Measurements from ENCODE around the gene NKD1. TPM values are rescaled to one million over a fixed set of nuclear protein-coding genes. Genes with fewer than 3 reads are reported as not detected.

Gene NKD1
- total and polyA plus RNA-seq, 2 donors (not counting 1 experiment from before 2014, with no cell fraction given) = 0.16 to 1.9 TPM

DNA sequence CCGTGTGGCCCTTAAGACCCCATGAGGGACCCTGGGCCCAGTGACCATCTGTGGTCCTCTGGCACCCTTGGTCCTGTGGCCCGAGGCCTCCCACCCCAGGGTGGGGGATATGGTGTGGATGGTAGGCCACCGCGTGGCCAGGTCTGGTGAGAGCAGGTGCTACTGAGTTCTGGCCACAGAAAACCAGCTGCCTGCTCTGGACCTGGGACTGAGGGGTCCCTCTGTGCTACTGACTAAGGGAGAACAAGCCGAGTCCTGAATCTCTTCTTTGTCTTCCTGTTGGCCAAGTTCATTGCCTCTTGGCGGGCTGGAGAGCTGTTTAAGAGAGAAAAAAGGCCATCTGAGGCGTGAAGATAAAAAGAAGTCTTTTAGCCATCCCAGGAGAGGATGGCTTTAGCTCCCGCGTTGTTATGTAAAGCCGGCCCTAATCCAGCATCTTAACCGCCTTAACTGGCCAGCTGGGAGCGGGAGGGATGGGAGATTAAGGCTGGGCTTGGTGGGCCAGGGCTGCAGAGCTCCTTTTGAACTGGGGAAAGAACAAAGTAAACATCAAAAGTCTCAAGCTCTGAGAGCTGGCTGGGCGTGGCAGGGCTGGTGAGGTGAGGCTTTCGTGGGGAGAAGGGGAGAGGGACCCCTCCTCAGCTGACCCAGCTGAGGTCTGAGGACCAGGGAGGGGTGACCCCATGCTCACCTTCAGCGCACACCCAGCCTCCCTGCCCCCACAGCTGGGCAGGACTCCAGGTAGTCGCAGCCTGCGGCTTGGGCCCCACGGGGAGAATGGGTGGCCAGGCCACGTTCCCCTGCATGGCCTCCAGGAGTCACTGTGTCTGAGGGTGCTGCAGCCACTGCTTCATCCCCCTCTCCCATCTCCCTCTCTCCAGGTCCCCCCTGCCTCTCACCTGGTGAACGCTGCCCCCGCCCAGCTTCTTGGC lies 62.4 kb downstream of the NKD1 start:
- Mint-ChIP-seq H3K27ac (no peak overlapping the region), H3K4me3 (no peak overlapping the region), H3K4me1 (no peaks in the 10 kb centered on the region), H3K27me3 (peaks cover 9% of the 10 kb centered on the region), H3K9me3 (ENCODE audit: insufficient read depth) (no peaks in the 10 kb centered on the region)
- ATAC-seq (ENCODE audit: low read depth) (no peak), DNase-seq (no peak)
- Histone ChIP-seq H3K4me1 (ENCODE audit: control insufficient read depth in 2 of 2, insufficient read depth in 2 of 2, low read length in 2 of 2) (no peaks in the 10 kb centered on the region), H3K4me2 (replicated peaks; ENCODE audit: low read depth, low read length, poor library complexity, severe bottlenecking) (no peak overlapping the region), H3K79me2 (ENCODE audit: control insufficient read depth, insufficient read depth, low read length) (no peaks in the 10 kb centered on the region), H3K4me3 (ENCODE audit: control extremely low read depth in 1 of 5, extremely low read depth in 1 of 5, insufficient read depth in 1 of 5, low read depth in 2 of 5, low read length in 4 of 5) (no peak overlapping the region), H3K36me3 (replicated peaks in 1 of 2; ENCODE audit: control extremely low read depth in 1 of 2, control insufficient read depth in 1 of 2, extremely low read depth in 1 of 2, insufficient read depth in 2 of 2, low read length in 1 of 2) (no peaks in the 10 kb centered on the region), H3K27ac (ENCODE audit: low read length in 2 of 2) (no peak overlapping the region), H3K9ac (ENCODE audit: low read length) (no peak overlapping the region), H2AFZ (ENCODE audit: insufficient read depth, low read depth, low read length, poor library complexity, severe bottlenecking) (no peak overlapping the region), H4K20me1 (ENCODE audit: control insufficient read depth, insufficient read depth, low read length, poor library complexity, severe bottlenecking) (no peaks in the 10 kb centered on the region), H3K9me3 (ENCODE audit: control extremely low read depth in 1 of 3, control insufficient read depth in 2 of 3, insufficient read depth in 1 of 3, low read length in 2 of 3) (no peaks in the 10 kb centered on the region), H3K27me3 (replicated peaks in 1 of 4; ENCODE audit: control extremely low read depth in 1 of 4, control insufficient read depth in 3 of 4, insufficient read depth in 4 of 4, low read length in 3 of 4) (no peaks in the 10 kb centered on the region)
- ChIA-PET POLR2A (no interaction called here), CTCF (interaction anchor here (1.3 kb wide), 1 partner anchor 54 kb away, joined by 3 read pairs; no protein-coding TSS in a partner anchor)
- 92% methylated on average over 20 of the region's 21 CpGs for WGBS (ENCODE audit: insufficient coverage)
- intact Hi-C loops (cut with micrococcal nuclease) = no loop called here
- TF ChIP-seq EZH2 (IDR thresholded peaks at IDR 0.05; ENCODE audit: borderline replicate concordance, insufficient read depth, low read depth, low read length, poor library complexity, severe bottlenecking) = no peak
- TF ChIP-seq, protein P1, sequence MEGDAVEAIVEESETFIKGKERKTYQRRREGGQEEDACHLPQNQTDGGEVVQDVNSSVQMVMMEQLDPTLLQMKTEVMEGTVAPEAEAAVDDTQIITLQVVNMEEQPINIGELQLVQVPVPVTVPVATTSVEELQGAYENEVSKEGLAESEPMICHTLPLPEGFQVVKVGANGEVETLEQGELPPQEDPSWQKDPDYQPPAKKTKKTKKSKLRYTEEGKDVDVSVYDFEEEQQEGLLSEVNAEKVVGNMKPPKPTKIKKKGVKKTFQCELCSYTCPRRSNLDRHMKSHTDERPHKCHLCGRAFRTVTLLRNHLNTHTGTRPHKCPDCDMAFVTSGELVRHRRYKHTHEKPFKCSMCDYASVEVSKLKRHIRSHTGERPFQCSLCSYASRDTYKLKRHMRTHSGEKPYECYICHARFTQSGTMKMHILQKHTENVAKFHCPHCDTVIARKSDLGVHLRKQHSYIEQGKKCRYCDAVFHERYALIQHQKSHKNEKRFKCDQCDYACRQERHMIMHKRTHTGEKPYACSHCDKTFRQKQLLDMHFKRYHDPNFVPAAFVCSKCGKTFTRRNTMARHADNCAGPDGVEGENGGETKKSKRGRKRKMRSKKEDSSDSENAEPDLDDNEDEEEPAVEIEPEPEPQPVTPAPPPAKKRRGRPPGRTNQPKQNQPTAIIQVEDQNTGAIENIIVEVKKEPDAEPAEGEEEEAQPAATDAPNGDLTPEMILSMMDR (IDR thresholded peaks at IDR 0.05) = no peak

DNA sequence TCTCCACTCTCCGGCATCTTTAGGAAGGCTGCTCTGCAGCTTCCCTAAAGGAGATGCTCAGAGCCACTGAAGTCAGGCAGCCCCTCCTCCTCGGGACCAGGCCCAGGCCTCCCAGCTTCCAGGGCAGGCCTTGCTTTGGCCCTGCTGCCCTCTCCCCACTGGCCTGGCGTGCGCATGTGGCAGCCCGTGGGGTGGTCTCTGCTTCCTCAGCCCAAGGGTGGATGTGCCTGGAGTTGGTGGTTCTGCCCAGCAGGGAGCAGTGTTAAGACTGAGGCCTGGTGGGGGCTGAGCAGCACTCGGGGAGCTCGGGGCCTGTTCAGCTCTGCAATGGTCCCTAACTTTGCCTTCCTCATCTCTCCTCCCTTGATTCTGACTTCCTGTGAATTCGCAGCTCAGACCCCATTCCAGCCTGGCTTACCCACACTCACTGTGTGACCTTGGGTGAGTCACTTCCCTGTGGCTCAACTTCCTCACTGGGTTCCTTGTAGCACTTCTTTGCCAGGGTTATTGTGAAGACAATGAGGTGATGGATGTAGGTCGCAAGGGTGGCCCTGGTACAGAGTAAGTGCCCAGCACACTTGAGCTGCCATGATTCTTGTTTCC lies 63.2 kb downstream of the NKD1 start:
- no peaks in the 10 kb centered on the region for H3K36me3 ChIP-seq (replicated peaks in 1 of 2; ENCODE audit: control extremely low read depth in 1 of 2, control insufficient read depth in 1 of 2, extremely low read depth in 1 of 2, insufficient read depth in 2 of 2, low read length in 1 of 2)
- H3K4me3 ChIP-seq (ENCODE audit: control extremely low read depth in 1 of 5, extremely low read depth in 1 of 5, insufficient read depth in 1 of 5, low read depth in 2 of 5, low read length in 4 of 5) = no peak overlapping the region
- H2AFZ ChIP-seq (ENCODE audit: insufficient read depth, low read depth, low read length, poor library complexity, severe bottlenecking) = no peak overlapping the region
- H3K9me3 ChIP-seq (ENCODE audit: control extremely low read depth in 1 of 3, control insufficient read depth in 2 of 3, insufficient read depth in 1 of 3, low read length in 2 of 3) = no peaks in the 10 kb centered on the region
- Mint-ChIP-seq H3K27ac (no peak overlapping the region), H3K4me3 (no peak overlapping the region), H3K4me1 (no peaks in the 10 kb centered on the region), H3K9me3 (ENCODE audit: insufficient read depth) (no peaks in the 10 kb centered on the region), H3K27me3 (peaks cover 9% of the 10 kb centered on the region)
- TF ChIP-seq, protein P1 (IDR thresholded peaks at IDR 0.05) = no peak
- no peak for TF ChIP-seq EZH2 (IDR thresholded peaks at IDR 0.05; ENCODE audit: borderline replicate concordance, insufficient read depth, low read depth, low read length, poor library complexity, severe bottlenecking)
- no peaks in the 10 kb centered on the region for H3K79me2 ChIP-seq (ENCODE audit: control insufficient read depth, insufficient read depth, low read length)
- no peak for DNase-seq
- no peak for ATAC-seq (ENCODE audit: low read depth)
- no peak overlapping the region for H3K4me2 ChIP-seq (replicated peaks; ENCODE audit: low read depth, low read length, poor library complexity, severe bottlenecking)
- H4K20me1 ChIP-seq (ENCODE audit: control insufficient read depth, insufficient read depth, low read length, poor library complexity, severe bottlenecking) = no peaks in the 10 kb centered on the region
- H3K9ac ChIP-seq (ENCODE audit: low read length) = no peak overlapping the region
- H3K27ac ChIP-seq (ENCODE audit: low read length in 2 of 2) = no peak overlapping the region
- intact Hi-C loops (cut with micrococcal nuclease) = no loop called here
- ChIA-PET POLR2A (no interaction called here), CTCF (interaction anchor here (1.3 kb wide), 1 partner anchor 53 kb away, joined by 3 read pairs; no protein-coding TSS in a partner anchor)
- H3K4me1 ChIP-seq (ENCODE audit: control insufficient read depth in 2 of 2, insufficient read depth in 2 of 2, low read length in 2 of 2) = no peaks in the 10 kb centered on the region
- no peaks in the 10 kb centered on the region for H3K27me3 ChIP-seq (replicated peaks in 1 of 4; ENCODE audit: control extremely low read depth in 1 of 4, control insufficient read depth in 3 of 4, insufficient read depth in 4 of 4, low read length in 3 of 4)
- WGBS (ENCODE audit: insufficient coverage) = 88% methylated on average over 8 of the region's 9 CpGs
